Immature natural killer cell (primary cell): ENCODE data around the gene TAS2R3. TPM values are rescaled to one million over a fixed set of nuclear protein-coding genes. Genes with fewer than 3 reads are reported as not detected.

Source experiments
- DNase-seq, 3 donors: peaks; one replicate each; pipeline ENCODE4 v3.0.0; 2022; ENCODE audit warnings: mixed read lengths in 1 of 3
- H3K27ac Mint-ChIP-seq, 6 donors: one replicate each; pipeline ENCODE4 v1.8.0; 2020; ENCODE audit warnings: mixed read lengths in 6 of 6, mild to moderate bottlenecking in 5 of 6, inconsistent platforms in 4 of 6, moderate library complexity in 3 of 6
- H3K27me3 Mint-ChIP-seq, 3 donors: one replicate each; pipeline ENCODE4 v1.8.0; 2020 to 2021; ENCODE audit warnings: low read depth in 3 of 3, mild to moderate bottlenecking in 3 of 3, mixed read lengths in 3 of 3, moderate library complexity in 3 of 3, inconsistent platforms in 1 of 3
- H3K36me3 Mint-ChIP-seq, 3 donors: one replicate each; pipeline ENCODE4 v1.8.0; 2020; ENCODE audit warnings: mixed read lengths in 3 of 3, inconsistent platforms in 2 of 3, mild to moderate bottlenecking in 2 of 3
- H3K4me1 Mint-ChIP-seq, 2 donors: one replicate each; pipeline ENCODE4 v1.8.0; 2020; ENCODE audit warnings: inconsistent platforms in 2 of 2, mild to moderate bottlenecking in 2 of 2, mixed read lengths in 2 of 2, moderate library complexity in 1 of 2
- H3K4me3 Mint-ChIP-seq, 5 donors: one replicate each; pipeline ENCODE4 v1.8.0; 2020; ENCODE audit warnings: mild to moderate bottlenecking in 5 of 5, mixed read lengths in 5 of 5, inconsistent platforms in 3 of 5, moderate library complexity in 3 of 5
- H3K9me3 Mint-ChIP-seq, 6 donors: one replicate each; pipeline ENCODE4 v1.8.0; 2020; ENCODE audit warnings: mild to moderate bottlenecking in 6 of 6, mixed read lengths in 6 of 6, inconsistent platforms in 4 of 6, moderate library complexity in 3 of 6
- polyA plus RNA-seq, 3 donors: library from polyadenylated mRNA; unstranded; fragments of 300-500 nt; fragmentation: Illumina TruSeq; gene quantifications; one replicate each; pipeline ENCODE4 v1.2.3, GENCODE V29; 2021

TAS2R3 gene
- not detected for polyA plus RNA-seq

- H3K4me3 Mint-ChIP-seq = no peak within 1 kb of the TSS
- no peaks in the 10 kb centered on the region for H3K9me3 Mint-ChIP-seq
- no peaks in the 10 kb centered on the region for H3K27me3 Mint-ChIP-seq
- DNase-seq = no peak
- H3K4me1 Mint-ChIP-seq = no peaks in the 10 kb centered on the region
- no peak within 1 kb of the TSS for H3K27ac Mint-ChIP-seq
- H3K36me3 Mint-ChIP-seq = peaks cover 11 to 44% (median 19%) of the 10 kb centered on the region in 3 donors
Measured at GRCh38 chr7:141763797-141764196, at the start of gene TAS2R3. Gene TAS2R3 (plus strand): TSS chr7:141764097. CDS start chr7:141764159, 62 bp downstream.

- Mint-ChIP-seq H3K9me3 (no peaks in the 10 kb centered on the region), H3K36me3 (peaks cover 4 to 16% (median 5%) of the 10 kb centered on the region in 3 donors), H3K4me1 (peaks cover 20 to 25% of the 10 kb centered on the region in 2 donors), H3K27me3 (peaks cover 0 to 2% (median 0%) of the 10 kb centered on the region in 3 donors), H3K4me3 (no peak overlapping the region), H3K27ac (no peak overlapping the region)
- no peak for DNase-seq
Measured at GRCh38 chr7:141714571-141714970, 49.3 kb upstream of the TAS2R3 start.

DNA sequence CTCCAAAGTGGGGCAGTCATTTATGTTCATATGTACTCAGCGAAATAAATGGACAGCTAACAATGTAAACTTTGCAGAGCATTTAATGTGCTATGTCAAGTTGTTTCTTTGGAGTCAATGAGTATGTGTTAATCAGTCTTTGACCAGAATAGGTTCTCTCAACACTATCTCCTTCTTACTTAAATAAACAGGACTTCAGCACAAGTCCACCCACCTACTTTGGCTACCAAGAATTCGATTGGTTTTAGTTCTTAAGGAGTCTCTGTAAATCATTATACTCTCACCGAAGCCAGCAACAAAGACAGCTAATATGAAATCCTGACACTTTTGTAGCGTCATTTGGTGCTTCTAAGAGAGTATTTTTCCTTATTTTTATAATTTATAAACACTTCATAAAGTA, 48.9 kb upstream of the TAS2R3 start:
- Mint-ChIP-seq H3K36me3 (peaks cover 4 to 16% (median 5%) of the 10 kb centered on the region in 3 donors), H3K9me3 (no peaks in the 10 kb centered on the region), H3K27ac (no peak overlapping the region), H3K27me3 (no peaks in the 10 kb centered on the region), H3K4me1 (peaks cover 20 to 25% of the 10 kb centered on the region in 2 donors), H3K4me3 (no peak overlapping the region)
- DNase-seq = no peak

- no peak for DNase-seq
- no peaks in the 10 kb centered on the region for H3K27me3 Mint-ChIP-seq
- peaks cover 15 to 18% of the 10 kb centered on the region in 2 donors for H3K4me1 Mint-ChIP-seq
- H3K4me3 Mint-ChIP-seq = no peak overlapping the region
- no peak overlapping the region for H3K27ac Mint-ChIP-seq
- H3K9me3 Mint-ChIP-seq = no peaks in the 10 kb centered on the region
- peaks cover 4 to 16% (median 5%) of the 10 kb centered on the region in 3 donors for H3K36me3 Mint-ChIP-seq
Measured at GRCh38 chr7:141715794-141716689, 47.9 kb upstream of the TAS2R3 start.

DNA sequence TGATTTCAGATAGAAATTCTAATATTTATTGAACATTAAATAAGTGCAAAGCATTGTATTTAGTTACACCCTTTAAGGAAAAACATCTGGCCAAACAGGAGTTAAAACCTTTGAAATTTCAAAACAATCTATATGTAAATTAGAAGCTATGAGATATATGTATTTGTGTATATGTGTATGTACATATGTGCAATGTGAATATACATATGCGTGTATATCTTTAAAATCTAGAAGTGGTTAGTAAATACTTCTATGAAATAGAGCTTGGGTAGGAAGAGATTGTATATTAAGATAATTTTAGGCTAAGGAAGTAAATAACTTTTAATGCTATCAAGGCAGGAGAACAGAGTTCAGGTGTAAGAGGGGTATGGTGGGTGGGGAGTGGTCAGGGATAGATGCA, 46.4 kb upstream of the TAS2R3 start:
- no peaks in the 10 kb centered on the region for H3K9me3 Mint-ChIP-seq
- no peak overlapping the region for H3K27ac Mint-ChIP-seq
- no peaks in the 10 kb centered on the region for H3K27me3 Mint-ChIP-seq
- peaks cover 0 to 13% (median 5%) of the 10 kb centered on the region in 3 donors for H3K36me3 Mint-ChIP-seq
- DNase-seq = no peak
- no peak overlapping the region for H3K4me3 Mint-ChIP-seq
- H3K4me1 Mint-ChIP-seq = peaks cover under 1 to 4% of the 10 kb centered on the region in 2 donors

DNA sequence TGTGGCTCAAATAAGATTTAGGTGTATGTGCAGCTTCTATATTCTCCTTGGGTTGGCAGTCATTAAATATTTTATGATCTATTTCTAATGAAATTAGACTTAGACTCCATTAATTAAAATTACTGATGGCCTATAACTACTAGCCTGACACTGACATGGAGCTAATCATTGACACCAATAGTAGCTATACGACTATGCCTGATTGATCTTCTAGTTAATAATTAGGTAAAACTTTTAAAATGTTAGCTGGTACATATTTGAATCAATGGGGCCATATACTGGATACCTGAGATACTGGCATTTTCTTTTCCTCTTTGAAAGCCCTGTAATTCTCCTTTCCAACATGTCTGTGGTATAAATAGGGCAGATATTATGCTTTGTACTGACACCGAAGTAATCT, 41.4 kb upstream of the TAS2R3 start:
- Mint-ChIP-seq H3K27me3 (peaks cover 0 to 2% (median 0%) of the 10 kb centered on the region in 3 donors), H3K9me3 (no peaks in the 10 kb centered on the region), H3K27ac (no peak overlapping the region), H3K36me3 (peaks cover 0 to 28% (median 2%) of the 10 kb centered on the region in 3 donors), H3K4me3 (no peak overlapping the region), H3K4me1 (no peaks in the 10 kb centered on the region)
- DNase-seq = no peak

DNA sequence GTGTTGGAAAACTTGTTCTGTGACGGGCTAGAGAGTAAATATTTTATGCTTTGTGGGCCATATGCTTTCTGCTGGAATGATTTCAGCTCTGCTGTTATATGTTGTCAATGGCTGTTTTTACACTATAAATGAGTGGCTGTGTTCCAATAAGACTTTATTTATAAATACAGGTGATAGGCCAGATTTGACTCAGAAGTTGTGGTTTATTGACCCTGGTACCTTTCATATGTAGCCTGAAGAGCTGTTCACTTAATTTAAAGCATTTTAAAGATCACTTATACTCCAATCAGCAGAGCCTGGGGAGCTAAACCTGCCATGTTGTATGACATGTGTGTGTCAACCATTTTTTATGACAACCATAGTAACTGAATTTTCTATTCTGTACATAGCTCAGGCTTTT, 34.9 kb upstream of the TAS2R3 start:
- H3K27ac Mint-ChIP-seq = no peak overlapping the region
- H3K9me3 Mint-ChIP-seq = no peaks in the 10 kb centered on the region
- peaks cover 0 to 3% (median 2%) of the 10 kb centered on the region in 3 donors for H3K27me3 Mint-ChIP-seq
- no peak for DNase-seq
- H3K4me1 Mint-ChIP-seq = peaks cover 0 to 1% of the 10 kb centered on the region in 2 donors
- H3K4me3 Mint-ChIP-seq = no peak overlapping the region
- H3K36me3 Mint-ChIP-seq = peaks cover 0 to 8% (median 0%) of the 10 kb centered on the region in 3 donors

DNA sequence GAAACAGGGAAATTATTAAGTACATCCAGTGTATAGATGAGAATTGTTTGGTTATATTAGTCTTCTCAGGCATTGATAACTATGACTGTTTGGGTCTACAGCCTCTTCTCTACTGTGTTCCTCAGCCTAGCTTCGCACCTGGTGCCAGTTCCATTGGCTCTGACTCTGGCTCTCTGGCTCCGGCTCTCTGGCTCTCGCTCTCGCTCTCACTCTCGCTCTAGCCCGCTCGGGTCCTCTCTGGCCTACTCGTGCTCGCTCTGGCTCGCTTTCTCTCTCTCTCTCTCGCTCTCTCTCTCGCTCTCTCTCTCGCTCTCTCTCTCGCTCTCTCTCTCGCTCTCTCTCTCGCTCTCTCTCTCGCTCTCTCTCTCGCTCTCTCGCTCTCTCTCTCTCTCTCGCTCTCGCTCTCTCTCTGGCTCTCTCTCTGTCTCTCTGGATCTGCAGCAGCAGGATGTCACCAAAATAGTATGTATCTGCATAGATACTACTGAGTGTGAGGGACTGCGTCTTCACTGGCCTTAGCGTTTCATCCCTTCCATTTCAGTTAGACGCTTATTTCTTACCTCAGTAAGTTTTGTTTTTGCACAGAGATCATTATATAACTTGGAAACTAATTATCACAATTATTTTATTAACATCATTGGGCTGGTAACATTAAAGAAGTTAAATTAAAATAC, 32.3 kb upstream of the TAS2R3 start:
- peak overlapping the region in 1 of 5 donors; percentile 68 for H3K4me3 Mint-ChIP-seq
- H3K36me3 Mint-ChIP-seq = peaks cover 0 to 4% (median 0%) of the 10 kb centered on the region in 3 donors
- H3K4me1 Mint-ChIP-seq = peaks cover 1 to 4% of the 10 kb centered on the region in 2 donors
- DNase-seq = no peak
- H3K9me3 Mint-ChIP-seq = no peaks in the 10 kb centered on the region
- H3K27me3 Mint-ChIP-seq = peaks cover 0 to 3% (median 0%) of the 10 kb centered on the region in 3 donors
- peak overlapping the region in 2 of 6 donors; percentile 48 to 78 for H3K27ac Mint-ChIP-seq

GRCh38 chr7:141737118-141737835, 26.6 kb upstream of the TAS2R3 start:
- Mint-ChIP-seq H3K27ac (peak overlapping the region; percentile 95 to 99 (median 98)), H3K36me3 (peaks cover under 1 to 11% (median 9%) of the 10 kb centered on the region in 3 donors), H3K4me1 (peaks cover 34 to 61% of the 10 kb centered on the region in 2 donors), H3K9me3 (no peaks in the 10 kb centered on the region), H3K27me3 (peaks cover 7 to 18% (median 14%) of the 10 kb centered on the region in 3 donors), H3K4me3 (peak overlapping the region; percentile 96 to 100 (median 99))
- DNase-seq = peak; percentile 57 to 78 (median 64)

- H3K36me3 Mint-ChIP-seq = peaks cover 4 to 14% (median 14%) of the 10 kb centered on the region in 3 donors
- H3K4me1 Mint-ChIP-seq = peaks cover 34 to 67% of the 10 kb centered on the region in 2 donors
Measured at GRCh38 chr7:141737836-141738591, 25.9 kb upstream of the TAS2R3 start, which contains the start of gene SSBP1. Gene SSBP1 (plus strand): TSS chr7:141738358. CDS start chr7:141739167, 809 bp downstream.

DNA sequence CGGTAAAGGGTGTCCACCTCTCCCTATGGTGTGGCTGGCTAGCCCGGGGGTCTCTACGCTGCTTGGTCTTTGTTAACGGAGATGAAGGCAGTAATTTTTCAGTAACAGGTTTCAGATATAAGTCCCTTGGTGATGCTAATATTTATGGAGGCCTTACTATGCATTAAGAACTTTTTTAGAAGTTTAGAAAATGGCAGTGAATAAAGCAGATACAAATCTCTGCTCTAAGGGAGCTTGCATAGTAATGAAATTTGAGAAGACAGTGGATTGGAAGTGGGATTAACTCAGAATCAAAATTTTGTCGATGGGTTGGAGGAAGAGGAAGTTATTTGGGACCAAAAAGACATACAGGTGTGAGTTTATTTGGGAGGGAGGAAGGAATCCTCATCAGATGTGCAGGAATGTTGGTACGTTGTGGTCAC, 25.3 kb upstream of the TAS2R3 start:
- Mint-ChIP-seq H3K27me3 (peaks cover 7 to 18% (median 14%) of the 10 kb centered on the region in 3 donors), H3K36me3 (peaks cover 9 to 19% (median 18%) of the 10 kb centered on the region in 3 donors), H3K4me3 (peak overlapping the region; percentile 96 to 100 (median 99)), H3K27ac (peak overlapping the region; percentile 95 to 99 (median 98)), H3K9me3 (no peaks in the 10 kb centered on the region), H3K4me1 (peaks cover 34 to 72% of the 10 kb centered on the region in 2 donors)
- DNase-seq = no peak

More at GRCh38 chr7:141737836-141738591, 25.9 kb upstream of the TAS2R3 start, which contains the start of gene SSBP1:
- Mint-ChIP-seq H3K9me3 (no peaks in the 10 kb centered on the region), H3K27me3 (peaks cover 7 to 18% (median 14%) of the 10 kb centered on the region in 3 donors), H3K4me3 (peak within 1 kb of the TSS; percentile 96 to 100 (median 99)), H3K27ac (peak within 1 kb of the TSS; percentile 95 to 99 (median 98))
- peak; percentile 90 to 92 (median 92) for DNase-seq

DNA sequence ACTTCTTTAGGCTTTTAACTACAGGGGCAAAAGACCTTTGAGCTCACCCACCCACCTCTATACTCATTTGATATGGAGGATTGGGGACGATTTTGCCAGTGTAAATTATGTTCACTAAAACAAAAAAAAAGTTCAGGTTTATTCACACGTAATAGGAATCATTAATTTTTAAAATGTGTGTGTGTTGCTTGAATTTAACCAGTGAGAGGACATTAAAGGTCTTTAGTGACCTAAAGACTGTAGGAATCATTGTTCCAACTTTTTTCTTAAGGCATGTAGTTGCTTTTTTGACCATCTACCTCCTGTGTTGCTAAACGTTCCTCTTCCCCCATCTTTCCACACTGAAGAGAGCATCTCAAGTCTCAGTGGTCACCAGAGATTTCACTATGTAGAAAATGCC, 24.6 kb upstream of the TAS2R3 start:
- Mint-ChIP-seq H3K36me3 (peaks cover 14 to 26% (median 25%) of the 10 kb centered on the region in 3 donors), H3K4me3 (peak overlapping the region; percentile 58 to 100 (median 77)), H3K4me1 (peaks cover 34 to 75% of the 10 kb centered on the region in 2 donors), H3K27me3 (peaks cover 7 to 18% (median 14%) of the 10 kb centered on the region in 3 donors), H3K27ac (peak overlapping the region; percentile 88 to 99 (median 98)), H3K9me3 (no peaks in the 10 kb centered on the region)
- DNase-seq = no peak
